GM21576 (cell line): ENCODE measurements around the gene PDRG1.
"Not testable (repeated sequence)": the region's sequence is repeated elsewhere in the genome, so short reads cannot be mapped to it uniquely, and the experiment has no call there.

Experiments used
- ATAC-seq: cut with Tn5 transposase; IDR thresholded peaks from one replicate; pipeline ENCODE4 v1.9.1; 2021; ENCODE audit warnings: mild to moderate bottlenecking, moderate library complexity; ENCODE audit not compliant: unreplicated experiment

The PDRG1 gene

DNA sequence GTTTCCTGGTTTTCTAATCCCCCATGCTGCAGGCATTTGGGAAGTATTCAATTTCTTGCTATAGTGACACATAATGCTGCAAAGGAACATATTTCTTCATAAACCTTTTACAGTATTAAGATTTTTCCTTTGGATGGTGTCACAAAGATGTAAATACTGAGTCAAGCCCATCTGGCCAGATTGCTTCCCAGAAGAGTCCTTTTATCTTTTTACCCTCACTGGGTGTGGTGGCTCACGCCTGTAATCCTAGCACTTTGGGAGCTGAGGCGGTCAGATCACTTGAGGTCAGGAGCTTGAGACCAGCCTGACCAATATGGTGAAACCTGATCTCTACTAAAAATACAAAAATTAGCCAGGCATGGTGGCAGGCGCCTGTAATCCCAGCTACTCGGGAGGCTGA is 22.2 kb downstream of the PDRG1 start:
- ATAC-seq, result not testable (repeated sequence)

DNA sequence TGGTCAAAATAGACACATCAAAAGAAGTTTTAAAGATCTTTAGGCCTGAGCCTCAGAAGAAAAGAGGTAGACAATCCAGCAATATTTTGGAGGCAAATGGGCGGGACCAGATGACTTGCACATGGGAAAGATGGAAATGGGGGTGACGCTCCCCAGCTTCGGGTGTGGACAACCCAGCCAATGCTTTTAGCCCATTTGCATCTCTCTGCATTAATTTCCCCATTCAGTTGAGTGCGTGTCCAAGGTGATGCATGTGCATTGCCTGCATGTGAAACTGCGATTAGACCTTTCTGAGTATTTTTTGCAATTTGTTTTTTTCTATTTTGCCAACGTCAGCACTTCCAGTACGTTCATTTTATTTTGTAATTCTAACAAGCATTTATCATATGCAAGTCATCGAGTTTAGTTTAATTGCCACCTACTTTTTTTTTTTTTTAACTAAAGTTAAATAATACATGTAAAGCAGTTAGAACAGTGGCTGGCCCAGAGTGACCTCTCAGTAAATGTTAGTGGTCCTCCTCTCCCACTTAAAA is 24.2 kb downstream of the PDRG1 start:
- ATAC-seq, result no peak

DNA sequence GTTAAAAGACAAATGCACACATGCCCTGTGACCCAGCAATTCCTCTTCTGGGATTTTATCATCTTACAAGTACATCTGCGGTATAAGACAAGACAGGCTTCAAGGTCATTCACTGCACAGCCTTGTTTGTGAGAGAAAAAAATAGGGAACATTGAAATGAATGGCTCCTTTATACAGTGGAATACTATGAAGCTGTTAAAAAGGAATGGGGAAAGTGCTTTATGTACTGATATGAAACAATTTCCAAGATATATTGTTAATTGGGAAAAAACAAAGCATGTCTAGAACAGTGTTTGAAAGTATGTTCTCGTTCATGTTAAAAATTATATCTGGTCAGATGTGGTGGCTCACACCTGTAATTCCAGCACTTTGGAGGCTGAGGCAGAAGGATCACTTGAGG is 25.4 kb downstream of the PDRG1 start:
- ATAC-seq, result no peak

GRCh38 chr20:31925631-31926030 is 26.2 kb downstream of the PDRG1 start:
- no peak for ATAC-seq

- no peak for ATAC-seq
These were observed 27.3 kb downstream of the PDRG1 start for GRCh38 chr20:31924561-31924960.

- ATAC-seq, result peak; percentile 56
These were observed 28.2 kb downstream of the PDRG1 start for GRCh38 chr20:31923388-31924331.

DNA sequence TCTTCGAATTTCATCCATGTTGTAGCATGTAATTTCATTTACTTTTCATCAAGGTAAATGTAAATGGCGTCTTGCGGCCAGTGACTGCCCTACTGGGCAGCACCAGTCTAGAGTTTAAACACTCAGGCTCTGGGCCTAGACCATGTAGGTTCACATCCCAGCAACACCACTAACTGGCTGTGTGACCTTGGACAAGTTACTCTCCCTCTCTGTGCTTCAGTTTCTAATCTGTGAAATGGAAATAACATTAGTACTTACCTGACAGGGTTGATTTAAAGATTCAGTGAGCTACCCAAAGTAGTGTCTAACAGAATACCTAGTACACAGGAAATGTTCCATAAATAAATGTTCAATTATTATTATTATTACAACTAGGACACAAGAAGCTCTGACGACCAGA is 29.3 kb downstream of the PDRG1 start:
- no peak for ATAC-seq

DNA sequence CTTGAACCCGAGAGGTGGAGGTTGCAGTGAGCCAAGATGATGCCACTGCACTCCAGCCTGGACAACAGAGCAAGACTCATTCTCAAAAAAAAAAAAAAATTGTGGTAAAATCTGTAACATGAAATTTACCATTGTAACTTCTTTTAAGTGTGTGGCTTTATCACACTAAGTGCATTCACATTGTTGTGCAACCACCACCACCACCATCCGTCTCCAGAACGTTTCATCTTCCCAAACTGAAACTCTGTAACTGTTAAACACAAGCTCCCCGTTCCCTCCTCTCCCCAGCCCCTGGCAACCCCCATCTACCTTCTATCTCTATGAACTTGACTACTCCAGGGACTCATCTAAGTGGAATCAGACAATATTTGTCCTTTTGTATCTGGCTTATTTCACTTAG is 29.7 kb downstream of the PDRG1 start:
- ATAC-seq, result no peak

- ATAC-seq, result not testable (repeated sequence)
These were observed 30.4 kb downstream of the PDRG1 start for GRCh38 chr20:31921480-31921879.

DNA sequence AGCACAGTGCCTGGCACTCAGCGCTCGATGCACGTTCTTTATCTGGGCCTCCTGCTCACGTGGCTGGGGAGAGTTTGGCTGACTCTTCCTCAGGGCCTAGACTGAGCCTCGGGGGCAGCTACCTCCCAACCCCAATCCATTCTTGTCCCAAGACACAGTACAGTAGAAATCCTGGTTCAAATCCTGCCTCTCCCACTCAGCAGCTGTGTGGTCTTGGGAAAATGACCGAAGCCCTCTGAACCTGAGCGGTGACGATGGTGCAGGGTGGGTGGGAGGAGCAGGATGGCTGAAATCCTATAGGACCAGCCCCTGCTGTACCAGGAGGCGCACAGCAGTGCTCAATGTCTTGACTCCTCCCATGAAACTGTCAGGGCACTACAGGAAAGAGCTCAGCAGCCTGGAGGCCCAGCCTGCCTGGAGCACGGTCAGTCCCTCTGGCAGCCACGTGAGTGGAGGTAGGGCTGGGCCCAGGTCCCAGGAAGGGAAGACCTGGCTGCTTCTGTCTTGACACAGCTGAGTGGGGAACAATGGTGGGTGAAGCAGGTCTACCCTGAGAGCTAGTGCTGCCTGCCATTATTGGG is 31.5 kb downstream of the PDRG1 start:
- ATAC-seq, result no peak

- no peak for ATAC-seq
These were observed 32.3 kb downstream of the PDRG1 start for GRCh38 chr20:31919410-31920155.

DNA sequence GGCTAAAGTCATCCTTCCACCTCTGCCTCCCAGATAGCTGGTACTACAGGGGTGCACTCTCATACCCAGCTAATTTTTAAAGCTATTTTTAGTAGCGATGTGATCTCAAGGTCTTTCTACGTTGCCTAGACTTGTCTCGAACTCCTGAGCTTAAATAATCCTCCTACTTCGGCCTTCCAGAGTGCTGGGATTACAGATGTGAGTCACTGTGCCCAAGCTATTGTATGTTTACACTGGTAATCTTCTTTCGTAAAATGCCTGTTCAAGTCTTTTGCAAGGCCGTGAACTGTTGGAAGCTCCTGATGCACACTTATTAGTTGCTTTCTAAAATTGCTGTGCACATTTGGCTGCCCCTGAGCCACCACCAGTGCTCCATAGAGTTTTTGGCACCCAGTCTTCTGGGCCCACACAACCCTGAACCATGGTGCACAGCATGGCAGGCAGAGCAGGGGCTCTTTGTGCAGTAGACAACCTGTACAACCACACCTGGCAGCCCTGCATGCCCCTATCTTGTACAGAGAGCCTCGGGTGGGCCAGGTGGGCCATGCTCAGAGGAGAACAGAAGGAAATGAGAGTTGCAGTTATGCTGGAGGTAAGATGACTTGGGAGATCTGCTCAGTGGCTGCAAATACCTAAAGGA is 33.3 kb downstream of the PDRG1 start:
- no peak for ATAC-seq

- not testable (repeated sequence) for ATAC-seq
These were observed 33.9 kb downstream of the PDRG1 start for GRCh38 chr20:31917962-31918412.

- no peak for ATAC-seq
These were observed 35.1 kb downstream of the PDRG1 start for GRCh38 chr20:31916708-31917107.

DNA sequence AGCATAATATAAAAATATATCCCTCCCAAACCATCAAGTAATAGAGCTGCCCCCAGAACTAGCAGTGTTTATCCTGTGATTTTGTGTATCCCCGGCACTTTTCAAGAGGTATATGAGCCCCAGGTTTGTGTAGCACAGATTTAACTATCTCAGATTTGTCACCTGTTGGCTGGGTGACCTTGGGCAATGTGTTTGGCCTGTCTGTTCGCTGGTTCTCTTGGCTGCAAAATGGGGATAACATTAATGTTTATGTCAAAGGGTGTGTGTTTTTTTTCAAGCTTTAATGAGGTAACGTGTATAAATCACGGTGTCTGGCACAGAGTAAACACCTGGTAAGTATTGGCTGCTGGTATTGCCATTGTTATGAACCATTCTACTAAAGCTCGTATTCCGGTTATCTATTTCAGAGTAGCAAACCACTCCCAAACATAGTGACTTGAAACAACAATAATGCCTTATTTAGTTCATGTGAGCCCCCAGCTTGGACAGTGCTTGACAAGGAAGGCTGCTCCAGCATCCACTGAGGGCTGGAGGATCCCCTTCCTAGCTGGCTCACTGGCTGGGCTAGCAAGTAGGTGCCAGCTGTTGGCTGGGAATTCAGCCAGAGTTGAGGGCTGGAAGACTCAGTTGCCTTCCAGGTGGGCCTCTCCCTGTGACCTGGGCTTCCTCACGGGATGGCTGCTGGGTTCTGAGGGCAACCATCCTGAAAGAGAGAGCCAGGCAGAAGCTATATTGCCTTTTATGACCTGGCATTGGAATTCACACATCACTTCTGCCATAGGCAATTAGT is 36.2 kb downstream of the PDRG1 start:
- no peak for ATAC-seq

GRCh38 chr20:31914170-31914569 is 37.7 kb downstream of the PDRG1 start:
- no peak for ATAC-seq

DNA sequence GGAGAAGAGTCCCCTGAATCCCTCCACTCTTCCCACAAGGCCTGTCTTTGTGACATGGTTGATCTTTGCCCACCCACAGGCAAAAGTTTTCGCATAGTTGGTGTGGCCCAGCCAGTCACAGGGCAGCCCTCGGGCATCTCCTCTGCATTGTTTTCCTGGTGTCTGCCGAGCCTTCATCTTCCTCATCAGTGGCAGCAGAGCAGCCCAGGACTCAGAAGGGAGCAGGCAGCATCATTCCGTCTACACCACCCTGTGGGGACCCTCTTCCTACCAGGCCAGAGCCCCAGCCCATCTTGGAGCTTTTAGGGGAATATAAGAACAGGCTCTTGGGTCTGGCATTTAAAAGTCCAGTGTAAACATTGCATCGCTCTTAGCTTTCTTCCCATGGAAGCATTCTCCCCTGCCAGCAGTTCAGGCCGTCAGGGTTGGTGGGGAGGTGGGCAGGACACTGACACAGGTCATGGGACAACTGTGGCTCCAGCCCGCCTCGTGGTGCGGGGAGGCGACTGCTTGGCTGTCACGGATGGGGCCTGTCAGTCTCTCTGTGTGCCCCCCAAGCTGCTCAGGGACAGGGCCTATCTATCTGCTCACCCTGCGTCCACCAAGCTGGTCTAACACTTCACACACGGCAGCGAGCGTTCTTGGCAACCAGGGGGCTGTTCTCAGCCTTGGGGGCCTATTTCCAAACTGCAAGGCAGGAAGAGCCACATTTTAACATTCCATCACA is 38.3 kb downstream of the PDRG1 start:
- no peak for ATAC-seq

DNA sequence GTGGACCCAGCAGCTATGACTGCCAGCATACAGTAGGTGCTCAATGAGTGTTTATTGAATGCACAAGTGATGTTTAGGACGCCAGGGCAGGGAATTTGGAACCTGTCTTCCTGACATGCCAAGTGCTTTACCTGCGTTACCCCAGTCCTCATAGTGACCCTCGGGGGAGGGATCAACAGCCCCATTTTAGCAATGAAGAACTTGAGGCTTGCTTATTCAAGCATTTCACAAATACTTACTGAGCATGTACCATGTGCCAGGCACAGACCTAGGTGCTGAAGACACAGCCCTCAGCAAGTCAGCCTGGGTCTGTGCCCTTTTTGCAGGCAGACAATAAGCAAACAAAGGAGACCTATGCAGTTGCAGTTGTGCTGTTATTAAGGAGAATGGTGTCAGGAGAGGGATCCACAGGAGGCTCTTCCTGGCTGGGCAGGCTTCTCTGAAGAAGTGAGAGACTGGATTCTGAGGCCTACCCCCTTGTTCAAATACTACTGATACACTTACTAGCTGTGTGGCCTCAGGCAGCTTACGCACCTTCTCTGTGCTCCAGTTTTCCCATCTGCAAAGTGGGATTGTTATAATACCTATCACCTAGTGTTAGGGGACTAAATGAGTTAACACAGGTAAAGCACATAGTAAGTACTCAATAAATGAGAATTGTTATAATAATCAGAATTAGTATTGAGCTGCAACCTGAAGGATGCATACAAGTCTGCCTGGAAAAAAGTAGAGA is 41.6 kb downstream of the PDRG1 start:
- no peak for ATAC-seq
